Keratinocyte (primary cell): ENCODE data around the gene GTF3C5. TPM values are rescaled to one million over a fixed set of nuclear protein-coding genes. Genes with fewer than 3 reads are reported as not detected.
A peak's percentile ranks its signal among the peaks of the same experiment; 100 is the strongest.

Experiments used
- DNase-seq: peaks from one replicate; pipeline ENCODE4 v3.0.0-alpha.2; 2011; ENCODE audit warnings: low read depth, missing footprints, low spot score
- FAIRE-seq: peaks from 2 replicates; lab custom pipeline; 2011; peaks lifted over from hg19 to GRCh38; lab: Jason Lieb, UNC
- H2AFZ ChIP-seq: 2 replicates; pipeline ENCODE4 v1.6.0; 2012; ENCODE audit warnings: low read length, control low read depth, inconsistent platforms; ENCODE audit not compliant: control insufficient read depth
- H3K27ac ChIP-seq: 2 replicates; pipeline ENCODE4 v1.5.1; 2011; ENCODE audit warnings: low read length; ENCODE audit not compliant: control insufficient read depth, insufficient read depth
- H3K27me3 ChIP-seq: 3 replicates; pipeline ENCODE4 v1.6.0; 2011; ENCODE audit warnings: low read length; ENCODE audit not compliant: control insufficient read depth, insufficient read depth; ENCODE audit errors: extremely low read depth
- H3K36me3 ChIP-seq, 2 experiments: 2 replicates in 1 of 2; 3 replicates in 1 of 2; pipeline ENCODE4 v1.5.1; 2011; ENCODE audit warnings: low read length in 2 of 2, mild to moderate bottlenecking in 1 of 2; ENCODE audit not compliant: control insufficient read depth in 2 of 2, insufficient read depth in 2 of 2; ENCODE audit errors: extremely low read depth in 1 of 2
- H3K4me1 ChIP-seq: 3 replicates; pipeline ENCODE4 v1.5.1; 2011; ENCODE audit warnings: low read length; ENCODE audit not compliant: control insufficient read depth, insufficient read depth; ENCODE audit errors: extremely low read depth
- H3K4me2 ChIP-seq: 3 replicates; pipeline ENCODE4 v1.6.0; 2011; ENCODE audit warnings: low read depth, low read length; ENCODE audit not compliant: control insufficient read depth, insufficient read depth; ENCODE audit errors: extremely low read depth
- H3K4me3 ChIP-seq, 3 experiments: fragments of 200-600 bp in 1 of 3; sonication (generic) in 1 of 3; 2 replicates in 2 of 3; 3 replicates in 1 of 3; pipeline ENCODE4 v1.5.1; 2011 to 2016; ENCODE audit warnings: low read length in 3 of 3, mild to moderate bottlenecking in 3 of 3, control low read depth in 2 of 3, inconsistent platforms in 1 of 3, low read depth in 1 of 3, mixed read lengths in 1 of 3, mixed run types in 1 of 3, moderate library complexity in 1 of 3; ENCODE audit not compliant: control insufficient read depth in 2 of 3, insufficient read depth in 2 of 3; ENCODE audit errors: extremely low read depth in 1 of 3
- H3K79me2 ChIP-seq: 2 replicates; pipeline ENCODE4 v1.6.0; 2012; ENCODE audit warnings: low read length; ENCODE audit not compliant: control insufficient read depth, insufficient read depth
- H3K9ac ChIP-seq: 3 replicates; pipeline ENCODE4 v1.6.0; 2011; ENCODE audit warnings: low read length; ENCODE audit not compliant: control insufficient read depth, insufficient read depth; ENCODE audit errors: extremely low read depth
- H3K9me1 ChIP-seq: 3 replicates; pipeline ENCODE4 v1.6.0; 2011; ENCODE audit warnings: low read length; ENCODE audit not compliant: control insufficient read depth, insufficient read depth; ENCODE audit errors: extremely low read depth
- H3K9me3 ChIP-seq: 2 replicates; pipeline ENCODE4 v1.5.1; 2012; ENCODE audit warnings: low read depth, low read length; ENCODE audit not compliant: control insufficient read depth
- H4K20me1 ChIP-seq: 3 replicates; pipeline ENCODE4 v1.6.0; 2011; ENCODE audit warnings: low read length; ENCODE audit not compliant: control insufficient read depth, insufficient read depth; ENCODE audit errors: extremely low read depth
- CTCF ChIP-seq, 3 experiments: IDR thresholded peaks in 1 of 3; conservative IDR thresholded peaks in 1 of 3; optimal IDR thresholded peaks in 1 of 3; 2 replicates in 2 of 3; 3 replicates in 1 of 3; pipeline versions ENCODE3 to v1.5.1; 2011; ENCODE audit warnings: low read length in 3 of 3, mild to moderate bottlenecking in 3 of 3, moderate library complexity in 2 of 3, control low read depth in 1 of 3, inconsistent platforms in 1 of 3; ENCODE audit not compliant: insufficient read depth in 2 of 3; ENCODE audit errors: extremely low read depth in 1 of 3
- EZH2 ChIP-seq: IDR thresholded peaks from one replicate; pipeline ENCODE4 v1.6.1; 2012; ENCODE audit warnings: inconsistent platforms, mild to moderate bottlenecking, low read length, moderate library complexity
- dilution Hi-C: fragments of 300-500 bp; cut with MboI; formaldehyde crosslinking; loops from one replicate; pipeline ENCODE4 v1.7.0; 2020; ENCODE audit warnings: low sequenced_read_pairs; ENCODE audit not compliant: extremely low pct_ligation_motif_present
- polyA plus RNA-seq, 5 experiments: library from polyadenylated mRNA; depleted of rRNA in 3 of 5; stranded (reverse) in 3 of 5; stranded (forward) in 1 of 5; unstranded in 1 of 5; fragments of >200 nt; gene quantifications; 1 replicate in 1 of 5; 2 replicates in 3 of 5; 3 replicates in 1 of 5; pipeline versions ENCODE4 v1.2.1 to v1.2.3, GENCODE V29; 2011 to 2012; ENCODE audit warnings: missing spikeins in 2 of 5, low read depth in 1 of 5, low replicate concordance in 1 of 5

GTF3C5 gene
- polyA plus RNA-seq, 1 donor (not counting 4 experiments of a cell fraction or from before 2014, with no cell fraction given), result 37.2 TPM

- H3K4me3 ChIP-seq, result no peak overlapping the region
- H4K20me1 ChIP-seq, result no peaks in the 10 kb centered on the region
- H3K9me3 ChIP-seq, result no peaks in the 10 kb centered on the region
- no peak for FAIRE-seq
- H3K79me2 ChIP-seq, result no peaks in the 10 kb centered on the region
- peak overlapping the region; percentile 14 for H3K9ac ChIP-seq
- dilution Hi-C loops, result no loop called here
- no peak for TF ChIP-seq CTCF (optimal IDR thresholded peaks at IDR 0.05 in 1 of 3, IDR thresholded peaks at IDR 0.05 in 1 of 3, conservative IDR thresholded peaks at IDR 0.05 in 1 of 3; ENCODE audit: extremely low read depth in 1 of 3, insufficient read depth in 2 of 3, low read length in 3 of 3)
- TF ChIP-seq EZH2, result no peak
- H3K27ac ChIP-seq, result no peak overlapping the region
- peaks cover 20% of the 10 kb centered on the region for H3K27me3 ChIP-seq
- no peaks in the 10 kb centered on the region for H3K9me1 ChIP-seq
- H3K4me2 ChIP-seq, result peak overlapping the region; percentile 26
- no peak overlapping the region for H2AFZ ChIP-seq
- no peaks in the 10 kb centered on the region for H3K36me3 ChIP-seq
- peaks cover 22% of the 10 kb centered on the region for H3K4me1 ChIP-seq
- DNase-seq, result peak; percentile 69
Observed at GRCh38 chr9:132994410-132995120, 36.2 kb upstream of the GTF3C5 start.

- dilution Hi-C loops, result no loop called here
- no peak overlapping the region for H3K27ac ChIP-seq
- no peaks in the 10 kb centered on the region for H3K9me3 ChIP-seq
- H4K20me1 ChIP-seq, result no peaks in the 10 kb centered on the region
- H3K27me3 ChIP-seq, result peaks cover 23% of the 10 kb centered on the region
- H3K9me1 ChIP-seq, result no peaks in the 10 kb centered on the region
- H3K4me2 ChIP-seq, result peak overlapping the region; percentile 2
- TF ChIP-seq EZH2 (no peak), CTCF (optimal IDR thresholded peaks at IDR 0.05 in 1 of 3, IDR thresholded peaks at IDR 0.05 in 1 of 3, conservative IDR thresholded peaks at IDR 0.05 in 1 of 3; ENCODE audit: extremely low read depth in 1 of 3, insufficient read depth in 2 of 3, low read length in 3 of 3) (no peak)
- H2AFZ ChIP-seq, result no peak overlapping the region
- H3K79me2 ChIP-seq, result no peaks in the 10 kb centered on the region
- H3K9ac ChIP-seq, result peak overlapping the region; percentile 14
- FAIRE-seq (no peak), DNase-seq (no peak)
- no peak overlapping the region for H3K4me3 ChIP-seq
- peaks cover 22% of the 10 kb centered on the region for H3K4me1 ChIP-seq
- no peaks in the 10 kb centered on the region for H3K36me3 ChIP-seq
Observed at GRCh38 chr9:132995121-132995420, 35.7 kb upstream of the GTF3C5 start.
